Measurements from ENCODE around the gene STOM. TPM values are rescaled to one million over a fixed set of nuclear protein-coding genes. Genes with fewer than 3 reads are reported as not detected.

STOM gene
- total RNA-seq, 2 donors from 2014 or later = 94.6 to 115 TPM

DNA sequence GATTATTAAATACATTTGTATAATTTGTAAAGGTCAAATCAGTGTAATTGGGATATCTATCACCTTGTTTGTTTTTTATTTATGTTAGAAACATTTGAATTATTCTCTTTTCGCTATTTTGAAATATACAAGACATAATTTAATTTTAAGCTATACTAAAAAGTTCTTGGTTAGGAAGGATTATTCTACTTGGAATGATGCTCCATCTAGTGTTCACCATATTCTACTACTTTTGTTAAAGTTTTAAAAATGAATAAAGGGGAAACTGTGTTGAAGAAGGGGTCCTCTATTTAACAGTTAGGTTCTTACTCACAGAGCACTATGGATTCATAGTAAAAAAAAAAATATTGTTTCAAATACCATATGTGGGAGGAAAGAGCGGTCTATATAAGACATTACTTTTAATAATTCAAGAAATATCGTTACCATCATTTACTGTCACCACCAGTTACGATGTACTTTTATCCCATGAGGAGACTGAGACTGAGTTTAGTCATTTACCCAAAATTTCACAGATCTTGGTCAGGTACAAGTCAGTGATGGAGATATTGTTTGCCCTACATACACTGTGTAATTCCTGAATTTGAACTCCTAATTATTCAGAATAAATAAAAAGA lies 6.3 kb upstream of the STOM start:
- no peak for ATAC-seq
- DNase-seq = no peak
- intact Hi-C loops (cut with DNase I, micrococcal nuclease) = loop anchor here (5.0 to 10.0 kb wide), 2 partner anchors 52 to 59 kb away; no protein-coding TSS in a partner anchor

DNA sequence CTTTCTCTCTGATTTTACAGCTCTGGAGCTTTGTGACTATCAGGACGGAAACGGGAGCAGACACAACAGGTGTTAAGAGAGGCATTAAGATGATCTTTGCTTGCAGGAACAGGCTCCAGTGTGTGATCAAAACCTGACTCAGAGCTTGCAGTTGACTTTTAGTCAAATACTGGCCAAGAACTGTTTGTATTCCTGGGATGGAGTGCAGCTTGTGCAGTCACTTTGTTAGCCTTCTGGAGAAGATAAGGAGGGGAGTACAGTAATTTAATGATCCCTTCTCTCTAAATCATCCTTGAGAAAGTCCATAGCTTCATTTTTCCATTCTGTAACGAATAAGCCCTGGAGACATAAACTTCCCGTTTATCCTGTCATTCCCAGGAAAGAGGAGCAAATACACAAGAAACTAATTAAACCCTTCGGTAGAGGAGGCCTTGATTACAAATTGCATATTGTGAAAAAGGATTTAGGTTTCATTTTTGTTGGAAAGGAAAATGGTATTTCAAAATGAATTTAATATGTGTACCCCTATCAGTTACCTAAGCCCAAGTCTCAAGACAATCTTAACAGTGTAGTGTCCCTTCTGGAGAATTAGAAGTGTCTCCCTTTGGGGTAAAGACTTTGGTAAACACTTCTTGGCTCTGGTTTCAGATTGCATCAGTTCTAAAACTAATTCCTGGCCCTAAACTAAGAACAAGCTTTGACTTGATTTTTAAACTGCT lies 3.1 kb upstream of the STOM start:
- intact Hi-C loops (cut with DNase I, micrococcal nuclease) = loop anchor here in 1 of 2 donors (10.0 kb wide), 1 partner anchor 48 kb away; no protein-coding TSS in a partner anchor
- DNase-seq = no peak
- ATAC-seq = peak; percentile 48

DNA sequence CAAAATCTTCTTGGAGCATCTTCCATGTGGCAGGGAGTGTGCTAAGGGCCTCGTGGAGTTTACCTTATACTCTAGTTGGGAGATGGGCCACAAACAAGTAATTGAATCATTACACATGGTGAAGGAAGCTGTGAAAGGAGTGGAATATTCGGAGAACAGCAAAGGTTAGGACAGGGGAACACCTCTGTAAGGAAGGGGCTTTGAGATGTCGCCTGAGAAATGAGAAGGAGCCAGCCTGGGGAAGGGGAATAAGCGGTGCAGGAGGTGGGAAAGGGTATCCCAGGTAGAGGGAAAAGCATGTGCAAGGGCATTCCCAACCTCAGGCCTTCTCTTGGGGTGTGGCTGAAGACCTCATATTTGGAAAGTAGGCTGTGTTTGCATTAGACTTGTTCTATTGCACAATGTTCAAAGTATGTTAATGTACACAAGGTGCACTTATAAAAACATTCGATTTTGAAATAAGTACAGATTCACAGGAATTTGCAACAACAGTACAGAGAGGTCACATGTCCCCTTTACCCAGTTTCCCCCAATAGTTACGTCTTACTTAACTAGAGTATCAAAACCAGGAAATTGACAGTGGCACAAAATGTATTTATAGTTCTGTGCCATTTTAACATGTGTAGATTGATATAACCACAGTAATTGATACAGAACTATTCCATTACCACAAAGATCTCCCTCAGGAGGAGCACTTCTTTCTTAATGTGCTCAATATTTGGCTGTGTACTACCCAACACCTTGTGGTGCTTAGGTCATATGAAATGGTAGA lies 2.4 kb upstream of the STOM start:
- peak; percentile 45 for ATAC-seq
- intact Hi-C loops (cut with DNase I, micrococcal nuclease) = loop anchor here in 1 of 2 donors (10.0 kb wide), 1 partner anchor 48 kb away; no protein-coding TSS in a partner anchor
- DNase-seq = no peak

DNA sequence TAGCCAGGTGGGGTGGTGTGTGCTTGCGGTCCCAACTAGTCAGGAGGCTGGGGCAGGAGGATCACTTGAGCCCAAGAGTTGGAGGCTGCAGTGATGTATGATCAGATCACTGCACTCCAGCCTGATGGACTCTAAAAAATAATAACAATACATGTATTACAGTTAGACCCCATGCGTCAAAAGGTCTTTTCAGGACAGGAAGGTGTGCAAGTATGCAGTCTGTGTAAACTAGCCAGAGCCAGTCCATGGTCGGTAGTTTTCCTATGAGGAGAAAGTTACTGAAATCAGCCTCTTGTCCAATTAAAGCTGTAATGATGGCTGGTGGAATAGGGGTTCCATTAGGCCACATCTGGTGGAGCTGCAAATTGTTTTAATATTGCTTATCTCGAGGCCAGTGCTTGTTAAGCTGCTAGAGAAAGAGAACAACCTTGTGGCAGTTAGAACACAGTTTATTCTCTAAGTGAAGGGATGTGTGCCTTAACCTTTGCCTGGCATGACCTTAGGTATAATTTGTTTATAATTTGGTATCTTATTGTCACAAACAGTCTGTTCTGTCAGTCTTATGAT lies 1.5 kb upstream of the STOM start:
- intact Hi-C loops (cut with DNase I, micrococcal nuclease) = loop anchor here in 1 of 2 donors (10.0 kb wide), 1 partner anchor 47 kb away; no protein-coding TSS in a partner anchor
- DNase-seq = no peak
- no peak for ATAC-seq

DNA sequence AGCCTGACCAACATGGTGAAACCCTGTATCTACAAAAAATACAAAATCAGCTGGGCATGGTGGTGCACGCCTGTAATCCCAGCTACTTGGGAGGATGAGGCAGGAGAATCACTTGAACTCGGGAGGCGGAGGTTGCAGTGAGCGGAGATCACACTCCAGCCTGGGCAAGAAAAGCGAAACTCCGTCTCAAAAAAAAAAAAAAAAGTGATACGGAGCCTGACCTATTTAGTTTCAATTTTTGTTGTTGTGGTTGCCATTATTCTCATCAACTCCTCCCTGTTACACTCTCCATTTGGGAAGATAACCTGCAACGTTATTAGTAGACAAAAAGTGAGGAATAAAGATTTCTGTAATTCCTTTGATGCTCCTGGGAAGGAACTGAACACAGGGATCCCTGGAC lies 1.3 kb downstream of the STOM start:
- intact Hi-C loops (cut with DNase I, micrococcal nuclease) = no loop called here
- DNase-seq = no peak
- no peak for ATAC-seq

DNA sequence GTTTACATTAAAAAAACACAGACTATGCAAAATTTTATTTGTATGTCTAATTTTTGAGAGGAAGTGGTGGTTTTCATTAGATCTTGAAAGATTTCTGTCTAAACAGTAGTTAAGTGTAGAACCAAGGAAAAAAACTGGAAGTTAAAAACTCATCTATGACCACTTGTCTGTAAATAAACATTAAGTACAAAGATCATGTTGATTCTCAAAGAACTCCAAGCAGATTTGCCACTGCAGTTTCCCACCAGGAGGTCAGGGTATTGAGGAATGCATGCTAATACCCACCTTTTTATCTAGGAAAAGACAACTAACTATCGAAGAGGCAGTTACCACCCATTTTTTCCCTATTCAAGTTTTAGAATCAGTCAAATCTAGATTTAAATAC lies 1.9 kb downstream of the STOM start:
- no peak for ATAC-seq
- no peak for DNase-seq
- intact Hi-C loops (cut with DNase I, micrococcal nuclease) = no loop called here

DNA sequence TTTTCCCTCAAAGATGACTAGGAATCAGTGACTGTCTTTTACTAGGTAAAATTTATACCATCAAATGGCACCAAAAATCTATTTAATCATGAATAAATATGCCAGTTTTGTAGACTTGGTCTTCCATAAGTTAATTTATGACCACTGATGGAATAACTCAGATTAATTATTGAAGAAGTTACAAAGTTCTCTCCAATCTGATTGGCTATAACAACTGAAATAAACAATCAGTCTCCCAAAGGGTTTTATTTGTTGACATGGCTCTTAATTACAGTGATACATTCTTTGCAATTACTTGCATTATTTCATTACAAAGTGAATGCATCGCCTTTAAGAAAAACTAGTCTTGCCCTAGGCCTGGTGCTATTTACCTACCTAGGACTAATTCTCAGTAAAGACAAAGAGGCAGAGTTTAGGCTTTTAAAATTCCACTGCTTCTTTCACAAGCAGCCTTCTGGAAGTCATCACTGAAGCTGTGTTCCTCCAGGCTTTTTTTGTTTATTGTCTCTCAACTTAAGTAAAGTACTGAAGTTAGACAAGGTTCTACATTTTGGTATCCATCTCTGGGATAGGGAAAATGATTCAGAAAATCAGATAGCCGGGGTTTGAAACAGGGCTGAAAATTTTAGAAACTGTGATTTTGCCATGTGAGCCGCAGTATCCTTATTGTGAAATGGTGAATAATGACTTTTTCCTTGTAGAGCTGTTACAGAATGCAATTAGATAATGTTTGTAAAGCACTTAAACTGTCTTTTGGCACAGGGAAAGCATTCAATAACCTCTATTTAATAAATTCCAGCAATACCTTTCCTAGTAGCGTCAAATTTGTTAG lies 2.5 kb downstream of the STOM start:
- intact Hi-C loops (cut with DNase I, micrococcal nuclease) = no loop called here
- no peak for ATAC-seq
- no peak for DNase-seq

DNA sequence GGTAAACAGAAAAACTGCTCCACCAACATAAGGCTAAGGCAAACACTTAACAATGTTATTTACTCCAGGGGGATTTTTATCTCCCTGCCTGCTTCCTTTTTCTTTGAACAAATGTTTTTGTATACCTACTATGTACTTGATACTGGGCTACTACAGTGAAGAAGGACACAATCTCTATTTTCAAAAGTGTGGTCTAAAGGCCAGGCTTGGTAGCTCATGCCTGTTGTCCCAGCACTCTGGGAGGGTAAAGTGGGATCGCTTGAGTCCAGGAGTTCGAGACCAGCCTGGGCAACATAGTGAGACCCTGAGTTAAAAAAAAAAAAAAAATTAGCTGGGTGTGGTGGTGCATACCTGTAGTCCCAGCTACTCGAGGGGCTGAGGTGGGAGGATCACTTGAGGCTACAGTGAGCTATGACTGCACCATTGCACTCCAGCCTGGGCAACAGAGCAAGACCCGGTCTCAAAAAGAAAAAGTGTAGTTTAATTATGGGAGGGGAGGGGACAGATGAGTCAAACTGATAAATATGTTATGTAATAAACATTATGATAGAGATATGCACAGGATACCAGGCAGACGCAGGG lies 3.3 kb downstream of the STOM start:
- DNase-seq (no peak), ATAC-seq (no peak)
- intact Hi-C loops (cut with DNase I, micrococcal nuclease) = no loop called here

DNA sequence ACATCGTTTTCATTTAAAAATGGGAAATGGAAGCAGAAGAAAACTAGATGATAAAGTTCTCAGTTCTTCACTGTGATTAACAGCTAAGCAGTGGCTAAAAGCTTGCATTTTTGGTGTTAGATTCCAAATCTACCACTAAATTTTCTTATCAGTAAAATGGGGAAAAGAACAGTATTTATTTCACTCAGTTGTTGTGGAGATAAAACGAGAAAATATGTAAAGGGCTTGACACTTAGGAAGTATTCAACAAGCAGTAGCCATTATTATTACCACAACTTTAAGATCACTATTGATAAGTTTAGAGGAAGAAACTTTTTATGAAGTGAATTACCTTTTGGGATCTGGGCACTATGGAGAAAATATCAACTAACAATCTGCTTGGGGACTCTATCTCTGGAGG lies 4.5 kb downstream of the STOM start:
- ATAC-seq = no peak
- intact Hi-C loops (cut with DNase I, micrococcal nuclease) = no loop called here
- no peak for DNase-seq

DNA sequence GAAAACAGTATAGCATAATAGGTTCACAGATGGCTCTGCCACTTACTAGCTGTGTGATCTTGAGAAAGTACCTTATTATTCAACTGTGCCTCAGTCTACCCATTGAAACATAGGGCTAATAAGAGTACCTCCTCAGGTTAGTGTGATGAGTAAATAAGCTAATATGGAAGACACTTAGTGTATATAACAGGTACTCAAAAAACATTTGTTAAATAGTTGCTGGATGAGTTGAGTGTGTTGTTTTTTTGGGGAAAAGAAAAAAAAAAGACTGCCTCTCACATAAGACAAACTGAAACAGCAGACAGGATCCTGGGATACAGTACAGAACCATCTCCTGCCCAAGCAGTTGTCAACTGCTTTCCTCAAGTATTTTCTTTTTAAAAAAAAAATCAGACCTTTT lies 5.2 kb downstream of the STOM start:
- DNase-seq = no peak
- intact Hi-C loops (cut with DNase I, micrococcal nuclease) = no loop called here
- ATAC-seq = no peak

DNA sequence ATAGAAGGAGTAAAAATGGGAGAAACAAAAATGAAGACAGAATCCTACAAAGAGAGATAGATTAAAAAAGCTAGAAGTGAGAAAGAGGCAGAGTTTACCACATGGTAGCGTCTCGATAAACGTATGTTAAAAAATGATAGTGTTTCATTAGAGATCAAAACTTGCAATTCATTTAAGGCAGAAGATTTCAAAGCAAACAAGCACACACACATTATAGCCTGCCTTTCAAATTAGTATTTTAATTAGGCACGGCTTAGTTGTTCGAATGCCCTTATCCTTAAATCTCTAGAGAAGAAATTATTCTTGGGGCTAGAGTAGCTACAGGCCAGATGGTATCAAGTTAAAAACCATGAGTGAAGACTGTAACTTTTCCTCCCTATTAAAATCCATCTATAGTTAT lies 6.0 kb downstream of the STOM start:
- ATAC-seq (no peak), DNase-seq (no peak)
- intact Hi-C loops (cut with DNase I, micrococcal nuclease) = no loop called here

DNA sequence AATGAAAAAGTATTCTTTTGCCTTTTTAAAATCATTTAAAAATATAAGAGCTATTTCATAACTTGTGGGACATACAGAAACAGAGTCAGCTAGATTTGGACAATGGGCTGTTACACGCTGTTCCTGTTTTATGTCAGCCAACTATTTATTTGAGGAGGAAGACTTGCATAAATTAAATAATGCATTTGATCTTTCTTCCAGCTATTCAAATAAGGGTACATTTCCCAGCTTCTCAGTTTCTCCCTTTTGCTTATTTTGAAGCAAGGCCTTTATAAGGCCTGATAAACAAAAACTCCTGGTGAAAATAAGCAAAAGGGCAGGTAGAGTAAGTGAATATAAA lies 6.5 kb downstream of the STOM start:
- intact Hi-C loops (cut with DNase I, micrococcal nuclease) = no loop called here
- no peak for ATAC-seq
- no peak for DNase-seq

DNA sequence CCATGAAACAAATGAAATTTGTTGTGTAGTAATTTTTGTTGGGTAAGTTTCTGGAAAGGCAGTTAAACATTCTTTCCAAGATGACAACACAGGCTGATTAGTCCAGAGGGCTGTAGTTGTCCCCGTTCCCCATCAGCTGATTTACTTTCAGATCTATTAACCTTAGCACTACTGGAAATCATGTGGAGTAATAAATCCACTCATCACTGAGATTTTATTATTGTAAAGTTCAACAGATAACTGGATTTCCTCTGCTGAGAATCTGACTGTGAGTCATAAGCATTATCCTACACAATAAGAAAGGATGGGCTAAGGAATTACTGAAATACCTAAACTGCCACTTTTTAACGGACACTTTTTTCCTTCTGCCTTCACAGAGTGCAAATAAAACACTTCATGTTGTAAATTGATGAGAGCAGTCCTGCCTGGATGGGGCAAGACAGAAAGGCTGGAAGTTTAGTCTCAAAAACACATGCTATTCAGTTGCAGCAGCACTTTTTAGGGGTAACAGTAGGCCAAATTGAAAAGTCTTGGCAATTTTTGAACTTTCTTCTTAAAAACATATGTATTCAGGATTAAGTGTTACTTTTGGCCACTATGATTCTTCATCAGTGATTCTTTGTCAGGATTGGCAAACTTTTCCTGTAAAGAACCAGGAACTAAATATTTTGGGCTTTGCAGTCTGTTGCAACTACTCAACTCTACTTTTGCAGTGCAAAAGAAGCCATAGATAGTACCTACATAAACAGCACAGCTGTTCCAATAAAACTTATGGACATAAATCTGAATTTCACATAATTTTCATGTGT lies 7.0 kb downstream of the STOM start:
- ATAC-seq (peak; percentile 84), DNase-seq (no peak)
- intact Hi-C loops (cut with DNase I, micrococcal nuclease) = no loop called here

DNA sequence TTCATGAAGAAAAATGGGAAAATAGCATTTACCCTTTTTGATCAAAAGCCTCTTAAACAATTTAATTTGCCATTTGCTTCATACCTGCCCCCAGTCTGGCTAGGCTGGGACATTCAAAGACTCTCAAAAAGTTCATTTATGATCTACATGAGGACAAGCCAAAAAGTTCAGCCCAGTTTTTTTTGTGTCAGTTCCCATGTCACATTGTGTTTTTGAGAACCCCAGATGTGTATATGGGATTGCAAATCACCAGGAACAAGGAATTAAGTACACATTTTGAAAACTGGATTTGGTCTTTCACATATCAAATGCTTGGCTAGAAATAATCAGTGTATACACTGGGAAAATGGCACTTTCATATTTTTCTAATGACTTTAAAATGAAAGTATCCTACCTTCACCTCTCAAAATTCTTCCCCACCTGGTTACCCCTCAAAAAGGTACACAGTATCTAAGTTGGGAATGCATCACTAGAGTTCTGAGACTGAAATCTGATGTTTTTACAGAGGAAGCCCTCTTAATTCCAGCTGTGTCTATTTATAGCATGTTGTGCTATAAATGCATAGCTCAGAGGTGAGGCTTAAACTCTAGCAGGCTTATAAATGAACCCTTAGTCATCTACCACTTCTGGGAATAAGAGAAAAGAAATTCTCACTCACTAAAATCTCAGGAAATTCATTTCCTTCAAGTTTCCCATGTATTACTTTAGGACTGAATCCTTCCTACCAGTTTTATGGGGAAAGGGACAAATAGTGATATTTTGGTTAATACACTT lies 9.3 kb downstream of the STOM start:
- ATAC-seq = no peak
- intact Hi-C loops (cut with DNase I, micrococcal nuclease) = no loop called here
- DNase-seq = no peak

DNA sequence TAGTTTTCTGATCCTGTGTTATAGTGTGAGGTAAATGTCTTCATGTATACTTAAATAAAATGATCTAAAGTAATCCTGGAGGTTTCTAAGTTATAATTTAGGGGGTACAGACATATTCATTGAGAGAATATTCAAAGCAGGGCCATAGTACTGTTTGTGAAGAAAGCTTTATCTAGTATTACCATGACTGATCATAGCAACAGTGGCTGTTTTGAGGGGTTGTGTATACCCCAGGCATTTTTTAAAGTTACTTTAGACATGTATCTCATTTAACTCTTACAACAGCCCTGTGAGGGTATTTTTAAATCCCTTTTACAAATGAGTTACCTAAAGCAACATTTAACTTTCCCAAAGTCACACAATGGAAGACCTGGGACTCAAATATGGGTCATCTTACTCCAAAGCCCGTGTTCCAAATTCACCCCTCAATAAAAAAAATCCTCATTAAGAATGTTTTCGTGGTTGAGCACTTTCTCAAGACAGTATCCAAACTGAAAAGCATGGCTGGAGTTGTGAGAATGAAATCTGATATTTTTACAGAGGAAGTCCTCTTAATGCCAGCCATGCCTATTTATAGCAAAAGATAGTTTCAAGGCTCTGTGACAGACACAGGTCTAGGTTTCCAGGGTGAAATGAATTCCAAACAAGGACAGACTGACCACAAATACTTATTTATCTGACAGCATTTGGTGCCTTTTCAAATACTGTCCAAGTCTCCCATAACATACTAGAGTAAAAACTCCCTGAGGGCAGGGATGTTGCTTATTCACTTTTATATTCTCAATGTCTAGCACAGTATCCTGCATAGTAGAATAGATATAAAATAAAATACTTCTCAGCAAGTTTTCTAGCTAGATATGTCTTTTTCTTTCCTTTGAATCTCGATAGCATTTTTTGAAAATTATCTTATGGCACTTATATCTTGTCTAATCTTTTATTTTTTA lies 10.4 kb downstream of the STOM start:
- no peak for ATAC-seq

DNA sequence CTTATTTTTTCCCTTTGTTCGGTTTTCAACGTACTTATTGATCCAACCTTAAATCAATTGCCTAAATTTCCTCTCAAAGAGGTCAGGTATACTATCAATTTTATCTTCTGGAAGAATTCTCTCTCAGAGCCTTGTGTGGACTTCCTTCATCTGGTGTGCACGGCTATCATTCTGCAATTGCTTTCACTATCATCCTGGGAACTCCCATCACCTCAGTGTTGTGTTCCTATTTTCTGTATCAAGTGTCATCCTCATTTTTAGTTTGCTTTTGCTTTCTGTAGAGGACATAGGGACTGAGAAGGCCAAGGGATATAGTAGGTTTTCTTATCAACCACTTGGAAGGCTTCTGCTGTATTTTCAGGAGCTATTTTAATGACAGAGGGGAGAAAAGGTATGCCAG lies 11.3 kb downstream of the STOM start:
- intact Hi-C loops (cut with DNase I, micrococcal nuclease) = no loop called here
- no peak for DNase-seq
- ATAC-seq = peak; percentile 31

More for the DNA sequence above, 10.4 kb downstream of the STOM start:
- intact Hi-C loops (cut with DNase I, micrococcal nuclease) = no loop called here
- DNase-seq = no peak

Data from left colon (tissue), 2 donors.